CD8-positive, alpha-beta memory T cell (primary cell): ENCODE data around the gene TRAF4. TPM values are rescaled to one million over a fixed set of nuclear protein-coding genes. Genes with fewer than 3 reads are reported as not detected.

Source experiments
- CTCF ChIA-PET: fragments of 350-600 bp; sonication (Branson Sonifier 250); formaldehyde crosslinking; loops from one replicate; lab custom pipeline; 2021; ENCODE audit warnings: antibody characterized with exemption; lab: Charles Lee
- POLR2A ChIA-PET: fragments of 350-600 bp; sonication (Branson Sonifier 250); formaldehyde crosslinking; loops from one replicate; lab custom pipeline; 2021; ENCODE audit warnings: antibody characterized with exemption; lab: Charles Lee
- DNase-seq, 5 donors: peaks; one replicate each; pipeline versions ENCODE4 v3.0.0 to v3.0.0-alpha.2; 2020 to 2022; ENCODE audit warnings: mixed read lengths in 1 of 5
- H3K27ac ChIP-seq: one replicate; pipeline ENCODE4 v1.7.0; 2013; ENCODE audit warnings: low read depth, mild to moderate bottlenecking, low read length, moderate library complexity
- H3K27me3 ChIP-seq: 2 replicates; pipeline ENCODE4 v1.7.0; 2013; ENCODE audit warnings: low read length, mild to moderate bottlenecking; ENCODE audit not compliant: insufficient read depth, poor library complexity, severe bottlenecking
- H3K36me3 ChIP-seq: 2 replicates; pipeline ENCODE4 v1.7.0; 2013; ENCODE audit warnings: mild to moderate bottlenecking, low read length, moderate library complexity; ENCODE audit not compliant: insufficient read depth
- H3K4me1 ChIP-seq: 2 replicates; pipeline ENCODE4 v1.7.0; 2013; ENCODE audit warnings: mild to moderate bottlenecking, low read length, moderate library complexity; ENCODE audit not compliant: insufficient read depth
- H3K4me3 ChIP-seq: 2 replicates; pipeline ENCODE4 v1.7.0; 2013; ENCODE audit warnings: mild to moderate bottlenecking, low read length
- H3K9me3 ChIP-seq: 2 replicates; pipeline ENCODE4 v1.7.0; 2013; ENCODE audit warnings: mild to moderate bottlenecking, low read length
- H3K27ac Mint-ChIP-seq, 8 donors: one replicate each; pipeline ENCODE4 v1.8.0; 2020 to 2021; ENCODE audit warnings: mixed read lengths in 8 of 8, mild to moderate bottlenecking in 6 of 8, inconsistent platforms in 3 of 8, moderate library complexity in 3 of 8
- H3K27me3 Mint-ChIP-seq, 2 donors: one replicate each; pipeline ENCODE4 v1.8.0; 2020 to 2021; ENCODE audit warnings: mixed read lengths in 2 of 2, mild to moderate bottlenecking in 1 of 2, moderate library complexity in 1 of 2
- H3K36me3 Mint-ChIP-seq, 3 donors: one replicate each; pipeline ENCODE4 v1.8.0; 2020 to 2021; ENCODE audit warnings: mixed read lengths in 3 of 3, inconsistent platforms in 1 of 3, mild to moderate bottlenecking in 1 of 3
- H3K4me1 Mint-ChIP-seq, 3 donors: one replicate each; pipeline ENCODE4 v1.8.0; 2020 to 2021; ENCODE audit warnings: mixed read lengths in 3 of 3, inconsistent platforms in 1 of 3, mild to moderate bottlenecking in 1 of 3
- H3K4me3 Mint-ChIP-seq, 7 donors: one replicate each; pipeline ENCODE4 v1.8.0; 2020 to 2021; ENCODE audit warnings: mixed read lengths in 7 of 7, mild to moderate bottlenecking in 6 of 7, moderate library complexity in 4 of 7, inconsistent platforms in 2 of 7
- H3K9me3 Mint-ChIP-seq, 5 donors: one replicate each; pipeline ENCODE4 v1.8.0; 2020 to 2022; ENCODE audit warnings: mixed read lengths in 5 of 5, mild to moderate bottlenecking in 3 of 5, moderate library complexity in 2 of 5, inconsistent platforms in 1 of 5
- polyA plus RNA-seq: library from polyadenylated mRNA; unstranded; fragments of 300-500 nt; fragmentation: Illumina TruSeq; gene quantifications from one replicate; pipeline ENCODE4 v1.2.3, GENCODE V29; 2021
- total RNA-seq, 2 experiments: library from RNA; stranded (reverse); gene quantifications; one replicate each; pipeline ENCODE4 v1.2.3, GENCODE V29; 2021

Gene TRAF4
- total and polyA plus RNA-seq, 3 experiments from 2014 or later = 2.7 to 182 (median 176) TPM

GRCh38 chr17:28726226-28726626 is 17.6 kb upstream of the TRAF4 start, which contains the start of gene TLCD1:
TSS of gene TLCD1 (minus strand) at chr17:28726233. CDS start at chr17:28726097, 136 bp downstream.
- Mint-ChIP-seq H3K4me3 (peak within 1 kb of the TSS; percentile 94 to 99 (median 97)), H3K27me3 (peaks cover 0 to 5% of the 10 kb centered on the region in 2 donors), H3K9me3 (no peaks in the 10 kb centered on the region), H3K4me1 (peaks cover 53 to 75% (median 57%) of the 10 kb centered on the region in 3 donors), H3K27ac (peak within 1 kb of the TSS; percentile 97 to 100 (median 99)), H3K36me3 (peaks cover 0 to 55% (median 13%) of the 10 kb centered on the region in 3 donors)
- Histone ChIP-seq H3K4me3 (peak within 1 kb of the TSS; percentile 91), H3K36me3 (peaks cover 28% of the 10 kb centered on the region), H3K4me1 (peaks cover 35% of the 10 kb centered on the region), H3K9me3 (no peaks in the 10 kb centered on the region), H3K27ac (peak within 1 kb of the TSS; percentile 97), H3K27me3 (no peaks in the 10 kb centered on the region)
- CTCF ChIA-PET = interaction anchor here (0.5 to 14.8 kb wide), 44 partner anchors 9 to 398 kb away, joined by 3 to 579 read pairs (median 6); partner anchors contain the start of genes BLTP2, DHRS13, FAM222B and PHF12
- DNase-seq = peak; percentile 57 to 77 (median 67)
- POLR2A ChIA-PET = interaction anchor here (1.1 to 4.3 kb wide), 8 partner anchors 15 to 227 kb away, joined by 3 to 128 read pairs (median 12); partner anchors contain the start of genes BLTP2, PHF12, PROCA1 and TRAF4

GRCh38 chr17:28726627-28727491 is 17.0 kb upstream of the TRAF4 start:
- Mint-ChIP-seq H3K4me3 (peak overlapping the region; percentile 94 to 99 (median 97)), H3K9me3 (no peaks in the 10 kb centered on the region), H3K36me3 (peaks cover 0 to 49% (median 13%) of the 10 kb centered on the region in 3 donors), H3K27ac (peak overlapping the region; percentile 97 to 100 (median 99)), H3K4me1 (peaks cover 48 to 68% (median 50%) of the 10 kb centered on the region in 3 donors), H3K27me3 (peaks cover 0 to 5% of the 10 kb centered on the region in 2 donors)
- Histone ChIP-seq H3K27ac (peak overlapping the region; percentile 97), H3K9me3 (no peaks in the 10 kb centered on the region), H3K4me1 (peaks cover 29% of the 10 kb centered on the region), H3K4me3 (peak overlapping the region; percentile 91), H3K27me3 (no peaks in the 10 kb centered on the region), H3K36me3 (peaks cover 22% of the 10 kb centered on the region)
- ChIA-PET POLR2A (interaction anchor here (0.6 to 4.3 kb wide), 14 partner anchors 7 to 227 kb away, joined by 3 to 128 read pairs (median 4); partner anchors contain the start of genes BLTP2, PHF12, PROCA1 and RPL23A), CTCF (interaction anchor here (0.5 to 14.8 kb wide), 52 partner anchors 8 to 397 kb away, joined by 3 to 579 read pairs (median 6); partner anchors contain the start of genes BLTP2, DHRS13, FAM222B and PHF12)
- DNase-seq = peak; percentile 83 to 92 (median 85)

GRCh38 chr17:28728364-28729200 is 15.2 kb upstream of the TRAF4 start, which contains the start of gene NEK8:
TSS of gene NEK8 (plus strand) at chr17:28728788. CDS start at chr17:28728814, 26 bp downstream.
- Mint-ChIP-seq H3K27ac (peak within 1 kb of the TSS; percentile 98 to 100 (median 100)), H3K27me3 (peaks cover 0 to 5% of the 10 kb centered on the region in 2 donors), H3K36me3 (peaks cover 0 to 33% (median 6%) of the 10 kb centered on the region in 3 donors), H3K9me3 (no peaks in the 10 kb centered on the region), H3K4me1 (peaks cover 38 to 52% (median 38%) of the 10 kb centered on the region in 3 donors), H3K4me3 (peak within 1 kb of the TSS; percentile 94 to 99 (median 97))
- peak within 1 kb of the TSS; percentile 91 for H3K4me3 ChIP-seq
- no peaks in the 10 kb centered on the region for H3K9me3 ChIP-seq
- H3K27ac ChIP-seq = peak within 1 kb of the TSS; percentile 97
- ChIA-PET CTCF (interaction anchor here (1.4 to 14.8 kb wide), 16 partner anchors 9 to 388 kb away, joined by 3 to 579 read pairs (median 12); partner anchors contain the start of genes DHRS13, PHF12, PROCA1 and RPL23A), POLR2A (interaction anchor here (0.5 to 4.3 kb wide), 9 partner anchors 9 to 411 kb away, joined by 4 to 128 read pairs (median 4); partner anchors contain the start of genes PHF12, RPL23A and TRAF4)
- H3K36me3 ChIP-seq = peaks cover 7% of the 10 kb centered on the region
- DNase-seq = peak; percentile 95 to 98 (median 97)
- H3K27me3 ChIP-seq = no peaks in the 10 kb centered on the region
- H3K4me1 ChIP-seq = peaks cover 20% of the 10 kb centered on the region

- peaks cover 18% of the 10 kb centered on the region for H3K4me1 ChIP-seq
- Mint-ChIP-seq H3K9me3 (no peaks in the 10 kb centered on the region), H3K4me1 (peaks cover 28 to 39% (median 29%) of the 10 kb centered on the region in 3 donors), H3K27ac (peak overlapping the region in 5 of 8 donors; percentile 6 to 49 (median 27)), H3K4me3 (peak overlapping the region in 2 of 7 donors; percentile 32 to 64), H3K36me3 (peaks cover 0 to 20% (median 0%) of the 10 kb centered on the region in 3 donors), H3K27me3 (peaks cover 0 to 4% of the 10 kb centered on the region in 2 donors)
- no peak overlapping the region for H3K27ac ChIP-seq
- POLR2A ChIA-PET = interaction anchor here (0.6 to 4.3 kb wide), 3 partner anchors 10 to 18 kb away, joined by 4 to 128 read pairs (median 26); partner anchors contain the start of genes RPL23A and TRAF4
- H3K27me3 ChIP-seq = no peaks in the 10 kb centered on the region
- H3K4me3 ChIP-seq = no peak overlapping the region
- CTCF ChIA-PET = interaction anchor here (4.1 to 14.8 kb wide), 3 partner anchors 17 to 222 kb away, joined by 72 to 579 read pairs (median 78); partner anchors contain the start of genes PHF12 and TRAF4
- peaks cover under 1% of the 10 kb centered on the region for H3K36me3 ChIP-seq
- no peak for DNase-seq
- H3K9me3 ChIP-seq = no peaks in the 10 kb centered on the region
These were observed 13.9 kb upstream of the TRAF4 start for GRCh38 chr17:28729950-28730330.

- H3K27me3 Mint-ChIP-seq = no peaks in the 10 kb centered on the region
- Histone ChIP-seq H3K9me3 (no peaks in the 10 kb centered on the region), H3K27ac (no peak overlapping the region), H3K4me1 (peaks cover 11% of the 10 kb centered on the region), H3K27me3 (no peaks in the 10 kb centered on the region), H3K4me3 (no peak overlapping the region), H3K36me3 (no peaks in the 10 kb centered on the region)
- H3K4me3 Mint-ChIP-seq = peak overlapping the region in 1 of 7 donors; percentile 9
- ChIA-PET POLR2A (no interaction called here), CTCF (interaction anchor here (0.7 kb wide), 1 partner anchor 10 kb away, joined by 3 read pairs; no protein-coding TSS in a partner anchor)
- DNase-seq = no peak
- peaks cover 11 to 16% (median 11%) of the 10 kb centered on the region in 3 donors for H3K4me1 Mint-ChIP-seq
- no peaks in the 10 kb centered on the region for H3K9me3 Mint-ChIP-seq
- peaks cover 0 to 5% (median 0%) of the 10 kb centered on the region in 3 donors for H3K36me3 Mint-ChIP-seq
- H3K27ac Mint-ChIP-seq = no peak overlapping the region
These were observed 10.5 kb upstream of the TRAF4 start for GRCh38 chr17:28733346-28733745.

- POLR2A ChIA-PET = no interaction called here
- CTCF ChIA-PET = interaction anchor here (1.4 to 1.8 kb wide), 3 partner anchors 8 to 29 kb away, joined by 4 to 9 read pairs (median 6); partner anchors contain the start of gene TLCD1
- DNase-seq = no peak
- no peaks in the 10 kb centered on the region for H3K27me3 Mint-ChIP-seq
- peak overlapping the region in 1 of 8 donors; percentile 39 for H3K27ac Mint-ChIP-seq
- Histone ChIP-seq H3K36me3 (no peaks in the 10 kb centered on the region), H3K27me3 (no peaks in the 10 kb centered on the region), H3K9me3 (no peaks in the 10 kb centered on the region), H3K27ac (peak overlapping the region; percentile 48), H3K4me3 (no peak overlapping the region), H3K4me1 (peaks cover 15% of the 10 kb centered on the region)
- no peaks in the 10 kb centered on the region for H3K9me3 Mint-ChIP-seq
- peaks cover 0 to 2% (median 2%) of the 10 kb centered on the region in 3 donors for H3K36me3 Mint-ChIP-seq
- no peak overlapping the region for H3K4me3 Mint-ChIP-seq
- peaks cover 9 to 14% (median 12%) of the 10 kb centered on the region in 3 donors for H3K4me1 Mint-ChIP-seq
These were observed 9.0 kb upstream of the TRAF4 start for GRCh38 chr17:28734712-28735241.
